Choroid plexus epithelial cell (primary cell): Measurements from ENCODE around the gene DPP10.

Experiments
- DNase-seq: peaks from one replicate; pipeline ENCODE4 v3.0.0-alpha.2; 2010; ENCODE audit warnings: low read depth
- H3K4me3 ChIP-seq: 2 replicates; pipeline ENCODE4 v1.5.1; 2011; ENCODE audit warnings: low read depth, mild to moderate bottlenecking, control low read depth, low read length, moderate library complexity
- TF ChIP-seq, protein P1 (sequence below): conservative IDR thresholded peaks from 2 replicates; pipeline ENCODE4 v1.5.1; 2011; ENCODE audit warnings: low read depth, mild to moderate bottlenecking, control low read depth, inconsistent platforms, low read length, moderate library complexity

DPP10 gene

DNA sequence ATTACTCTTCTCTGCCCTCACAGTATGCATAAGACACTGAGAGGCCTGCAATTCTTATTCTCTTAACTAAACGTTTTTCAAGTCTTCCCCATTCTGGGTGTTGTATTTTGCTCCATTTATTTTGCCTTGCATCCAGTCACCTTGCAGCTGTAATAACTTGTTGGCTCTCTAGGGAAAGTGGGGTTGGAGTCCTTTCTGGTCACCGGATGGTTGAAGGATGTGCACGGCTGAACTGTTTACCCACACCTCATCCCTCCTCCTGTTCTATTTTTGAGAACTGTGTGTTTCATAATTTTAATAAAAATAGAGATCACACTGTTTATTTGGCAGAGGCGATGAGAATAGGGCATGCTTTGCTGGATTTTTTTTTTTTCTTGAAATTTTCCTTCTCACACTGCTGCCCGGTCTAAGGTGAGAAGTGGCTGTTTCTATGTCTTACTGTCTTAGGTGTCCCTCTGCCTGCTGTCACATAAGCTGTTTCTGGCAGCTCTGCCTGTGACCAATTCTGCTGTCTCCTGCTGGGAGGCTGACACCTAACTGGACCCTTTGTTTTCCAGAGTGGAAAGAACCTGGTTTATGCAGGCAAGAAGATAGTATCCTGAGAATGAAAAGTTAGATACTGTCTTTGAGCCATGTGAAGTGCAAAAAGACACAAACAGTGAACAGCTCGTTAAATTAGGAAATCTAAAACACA is 342.6 kb downstream of the DPP10 start:
- TF ChIP-seq, protein P1, sequence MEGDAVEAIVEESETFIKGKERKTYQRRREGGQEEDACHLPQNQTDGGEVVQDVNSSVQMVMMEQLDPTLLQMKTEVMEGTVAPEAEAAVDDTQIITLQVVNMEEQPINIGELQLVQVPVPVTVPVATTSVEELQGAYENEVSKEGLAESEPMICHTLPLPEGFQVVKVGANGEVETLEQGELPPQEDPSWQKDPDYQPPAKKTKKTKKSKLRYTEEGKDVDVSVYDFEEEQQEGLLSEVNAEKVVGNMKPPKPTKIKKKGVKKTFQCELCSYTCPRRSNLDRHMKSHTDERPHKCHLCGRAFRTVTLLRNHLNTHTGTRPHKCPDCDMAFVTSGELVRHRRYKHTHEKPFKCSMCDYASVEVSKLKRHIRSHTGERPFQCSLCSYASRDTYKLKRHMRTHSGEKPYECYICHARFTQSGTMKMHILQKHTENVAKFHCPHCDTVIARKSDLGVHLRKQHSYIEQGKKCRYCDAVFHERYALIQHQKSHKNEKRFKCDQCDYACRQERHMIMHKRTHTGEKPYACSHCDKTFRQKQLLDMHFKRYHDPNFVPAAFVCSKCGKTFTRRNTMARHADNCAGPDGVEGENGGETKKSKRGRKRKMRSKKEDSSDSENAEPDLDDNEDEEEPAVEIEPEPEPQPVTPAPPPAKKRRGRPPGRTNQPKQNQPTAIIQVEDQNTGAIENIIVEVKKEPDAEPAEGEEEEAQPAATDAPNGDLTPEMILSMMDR: no peak

DNA sequence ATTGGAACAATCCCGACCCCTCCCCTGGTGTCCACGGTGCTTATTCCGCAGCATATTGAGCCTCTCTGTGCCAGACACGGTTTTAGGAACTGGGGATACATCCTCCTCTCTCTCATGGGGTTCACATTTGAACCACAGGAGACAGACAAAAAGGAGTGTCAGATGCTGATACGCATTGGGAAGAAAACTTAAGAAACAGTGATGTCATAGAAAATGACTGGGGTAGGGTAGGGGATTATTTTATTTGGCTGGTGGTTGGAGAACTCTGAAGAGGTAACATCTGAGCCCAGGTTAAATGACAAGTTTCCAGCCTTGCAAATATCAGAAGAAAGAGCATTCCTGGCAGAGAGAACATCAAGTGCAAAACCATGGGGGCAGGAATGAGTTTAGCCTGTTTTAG is 344.5 kb downstream of the DPP10 start:
- no peak for DNase-seq
- no peak overlapping the region for H3K4me3 ChIP-seq
- TF ChIP-seq, protein P1: no peak

More for the DNA sequence above, 342.6 kb downstream of the DPP10 start:
- H3K4me3 ChIP-seq: no peak overlapping the region
- DNase-seq: no peak

DNA sequence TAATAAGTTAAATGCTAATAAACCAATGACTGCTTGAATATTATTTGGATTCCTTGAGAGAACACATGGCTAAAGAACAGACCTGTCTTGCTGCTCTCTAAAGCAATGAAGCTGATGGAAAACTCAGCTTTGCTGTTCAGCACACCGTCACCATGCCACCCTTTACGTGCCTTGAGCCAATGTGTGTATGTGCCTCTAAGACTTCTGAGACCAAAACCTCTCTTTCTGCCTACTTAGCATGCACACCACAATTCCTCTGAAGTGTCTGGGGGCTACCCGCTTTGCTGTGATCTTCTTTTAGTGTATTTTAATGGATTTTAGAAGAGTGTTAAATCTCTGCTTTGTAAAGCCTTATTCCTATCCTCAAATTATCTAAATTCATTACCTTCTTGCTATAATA is 345.0 kb downstream of the DPP10 start:
- H3K4me3 ChIP-seq: no peak overlapping the region
- DNase-seq: no peak
- TF ChIP-seq, protein P1: no peak

DNA sequence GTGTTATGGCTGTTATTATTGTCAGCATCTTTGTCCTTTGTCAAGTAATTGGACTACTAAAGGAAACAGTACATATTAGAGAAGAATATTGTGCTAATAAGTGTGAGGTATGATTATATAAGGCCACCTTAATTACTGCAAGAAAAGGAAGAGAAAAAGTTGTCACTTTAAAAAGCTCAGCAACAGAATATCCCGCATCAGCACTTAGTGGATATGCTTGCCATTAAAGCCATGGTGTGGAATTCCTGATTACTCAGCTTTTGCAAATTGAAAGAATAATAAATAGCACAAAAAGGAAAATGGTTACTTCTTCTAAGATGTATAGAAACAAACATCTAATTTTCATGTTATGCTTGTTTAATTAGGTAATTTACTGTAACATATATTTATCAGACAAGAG is 347.5 kb downstream of the DPP10 start:
- DNase-seq: no peak
- TF ChIP-seq, protein P1: no peak
- no peak overlapping the region for H3K4me3 ChIP-seq

DNA sequence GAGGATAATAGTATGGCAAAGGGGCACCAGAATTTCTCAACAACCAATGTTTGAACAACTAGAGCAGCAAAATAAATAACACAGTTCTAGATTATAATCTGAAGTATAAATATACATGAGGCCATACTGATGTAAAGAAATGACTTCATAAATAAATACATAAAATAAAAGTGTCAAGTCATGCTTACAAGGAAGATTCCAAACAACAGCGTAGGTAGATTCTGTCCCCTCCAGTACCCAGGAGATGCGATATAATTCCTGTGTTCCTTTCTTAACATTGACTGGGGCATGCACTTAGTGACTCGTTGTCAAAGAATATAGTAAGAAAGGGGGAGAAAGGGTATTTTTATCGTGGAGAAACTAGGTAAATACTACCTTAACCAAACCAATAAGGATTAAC is 355.1 kb downstream of the DPP10 start:
- TF ChIP-seq, protein P1: no peak
- no peak for DNase-seq
- H3K4me3 ChIP-seq: no peak overlapping the region

DNA sequence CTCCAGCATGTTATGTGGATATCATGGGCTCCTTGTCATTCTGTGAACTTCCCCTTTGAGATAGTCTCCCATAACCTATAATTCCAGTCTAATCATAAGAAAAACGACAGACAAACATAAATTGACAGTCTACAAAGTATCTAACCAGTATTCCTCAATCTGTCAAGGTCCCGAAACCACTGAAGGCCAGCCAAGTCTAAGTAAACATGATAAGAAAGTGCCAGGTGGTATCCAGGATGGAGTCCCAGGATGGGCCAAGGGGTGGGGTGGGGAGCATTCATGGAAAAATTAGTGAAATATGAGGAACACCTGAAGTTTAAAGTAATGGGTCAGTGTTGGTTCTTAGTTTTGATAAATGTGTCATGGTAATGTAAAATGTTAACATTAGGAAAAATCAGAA is 355.5 kb downstream of the DPP10 start:
- TF ChIP-seq, protein P1: no peak
- no peak for DNase-seq
- no peak overlapping the region for H3K4me3 ChIP-seq

DNA sequence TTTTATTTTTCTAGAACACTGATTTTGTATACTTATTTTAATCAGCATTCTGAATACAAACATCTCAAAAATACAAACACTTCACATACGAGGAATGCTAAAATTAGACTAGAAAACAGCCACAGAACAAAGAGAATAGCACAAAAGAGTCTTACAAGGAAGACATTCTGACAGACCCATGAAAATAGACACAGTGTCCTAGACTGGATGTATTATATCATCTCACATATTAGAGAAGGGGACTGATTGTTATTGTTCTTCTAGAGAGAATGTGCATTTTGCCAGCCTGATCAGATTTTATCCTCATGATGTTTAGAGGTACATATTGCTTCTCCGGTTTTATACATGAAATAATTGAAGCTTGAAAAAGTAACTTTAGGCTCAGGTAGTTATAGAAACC is 357.9 kb downstream of the DPP10 start:
- TF ChIP-seq, protein P1: no peak
- H3K4me3 ChIP-seq: no peak overlapping the region
- no peak for DNase-seq
